ENCODE results near the gene CARD8. TPM values are rescaled to one million over a fixed set of nuclear protein-coding genes. Genes with fewer than 3 reads are reported as not detected.

CARD8 gene
- total and polyA plus RNA-seq, 8 donors: 8.6 to 26.0 (median 16.8) TPM

DNA sequence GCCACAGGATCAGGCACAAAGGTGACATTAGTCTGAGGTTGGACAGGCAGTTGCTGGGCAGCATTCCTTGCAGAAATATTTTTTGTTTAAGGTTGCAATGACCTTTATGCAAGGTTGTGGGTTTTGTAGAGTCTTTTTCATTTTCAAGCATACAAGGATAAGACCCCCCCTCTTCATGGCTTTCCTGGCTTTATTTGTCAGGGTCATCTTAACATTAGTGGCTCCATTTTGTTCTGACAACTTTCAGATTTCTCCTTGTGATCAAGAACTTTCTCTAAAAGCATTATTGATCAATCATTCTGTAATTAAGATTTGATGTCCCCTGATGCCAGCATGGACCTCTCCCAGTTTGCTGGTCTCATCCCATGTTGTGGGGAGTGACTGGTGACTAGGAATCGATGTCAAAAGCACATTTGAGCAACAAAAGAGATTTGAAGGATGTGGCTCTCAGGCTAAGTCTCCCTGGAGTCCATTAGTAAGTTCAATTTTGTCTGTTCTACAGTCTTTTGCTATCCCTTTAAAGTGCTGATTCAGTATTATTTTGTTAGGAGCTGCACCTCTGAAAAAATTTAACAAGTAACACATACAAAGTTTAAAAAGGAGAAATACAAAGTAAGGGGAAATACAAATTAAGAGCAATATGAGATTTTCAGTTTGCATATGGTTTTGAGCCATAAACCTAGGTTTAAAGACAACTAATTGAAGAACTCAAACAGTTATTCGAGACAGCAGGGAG lies 5.3 kb downstream of the CARD8 start:
- no peak for DNase-seq
- ATAC-seq: no peak
- intact Hi-C loops (cut with DNase I): no loop called here
- H3K27ac ChIP-seq: peak overlapping the region in 2 of 4 donors; percentile 37 to 51
- H3K4me3 ChIP-seq: no peak overlapping the region
- TF ChIP-seq CTCF (IDR thresholded peaks at IDR 0.05): no peak
- 79 to 84% methylated on average over 2 of the region's 2 CpGs for WGBS, 2 donors
- no peaks in the 10 kb centered on the region for H3K27me3 ChIP-seq
- no peaks in the 10 kb centered on the region for H3K9me3 ChIP-seq
- H3K4me1 ChIP-seq: peaks cover 5 to 22% (median 17%) of the 10 kb centered on the region in 3 donors
- FAIRE-seq: no peak
- peaks cover 0 to 14% (median 0%) of the 10 kb centered on the region in 3 donors for H3K36me3 ChIP-seq

GRCh38 chr19:48249502-48250014 lies 6.2 kb downstream of the CARD8 start:
- peaks cover 5 to 15% (median 11%) of the 10 kb centered on the region in 3 donors for H3K4me1 ChIP-seq
- WGBS, 2 donors: 84 to 85% methylated on average over 13 of the region's 13 CpGs
- DNase-seq: peak in 1 of 6 donors; percentile 43
- TF ChIP-seq CTCF (IDR thresholded peaks at IDR 0.05): no peak
- H3K27me3 ChIP-seq: no peaks in the 10 kb centered on the region
- intact Hi-C loops (cut with DNase I): no loop called here
- no peak for FAIRE-seq
- peak overlapping the region in 1 of 4 donors; percentile 31 for H3K4me3 ChIP-seq
- peaks cover 0 to 14% (median 0%) of the 10 kb centered on the region in 3 donors for H3K36me3 ChIP-seq
- H3K9me3 ChIP-seq: no peaks in the 10 kb centered on the region
- peak overlapping the region in 2 of 4 donors; percentile 37 to 51 for H3K27ac ChIP-seq
- ATAC-seq: peak in 3 of 4 donors; percentile 25 to 81 (median 81)

GRCh38 chr19:48248081-48248833 lies 7.5 kb downstream of the CARD8 start:
- H3K27me3 ChIP-seq: no peaks in the 10 kb centered on the region
- peaks cover 0 to 14% (median 0%) of the 10 kb centered on the region in 3 donors for H3K36me3 ChIP-seq
- H3K4me3 ChIP-seq: peak overlapping the region in 1 of 4 donors; percentile 31
- TF ChIP-seq CTCF (IDR thresholded peaks at IDR 0.05): no peak
- no peaks in the 10 kb centered on the region for H3K9me3 ChIP-seq
- no peak overlapping the region for H3K27ac ChIP-seq
- intact Hi-C loops (cut with DNase I): no loop called here
- H3K4me1 ChIP-seq: peaks cover 4 to 8% (median 5%) of the 10 kb centered on the region in 3 donors
- ATAC-seq: no peak
- no peak for DNase-seq
- 92 to 95% methylated on average over 7 of the region's 7 CpGs for WGBS, 2 donors
- FAIRE-seq: no peak

- FAIRE-seq (no peak), ATAC-seq (no peak), DNase-seq (no peak)
- TF ChIP-seq CTCF (IDR thresholded peaks at IDR 0.05): no peak
- Histone ChIP-seq H3K4me1 (peaks cover 4 to 8% (median 5%) of the 10 kb centered on the region in 3 donors), H3K4me3 (no peak overlapping the region), H3K27me3 (no peaks in the 10 kb centered on the region), H3K9me3 (no peaks in the 10 kb centered on the region), H3K27ac (no peak overlapping the region), H3K36me3 (peaks cover 0 to 14% (median 0%) of the 10 kb centered on the region in 3 donors)
- intact Hi-C loops (cut with DNase I): no loop called here
- 98% methylated on average over 3 of the region's 3 CpGs for WGBS, 2 donors
These were observed 8.5 kb downstream of the CARD8 start for GRCh38 chr19:48247212-48247611.
